HG02852 (cell line): ENCODE measurements around the gene SWAP70.
A peak's percentile ranks its signal among the peaks of the same experiment; 100 is the strongest.
"Not testable (repeated sequence)": the region's sequence is repeated elsewhere in the genome, so short reads cannot be mapped to it uniquely, and the experiment has no call there.

ENCODE experiments used
- ATAC-seq: cut with Tn5 transposase; IDR thresholded peaks from one replicate; pipeline ENCODE4 v1.9.1; 2021; ENCODE audit warnings: mild to moderate bottlenecking, moderate library complexity; ENCODE audit not compliant: unreplicated experiment

Gene SWAP70

GRCh38 chr11:9663699-9664275 is at the start of gene SWAP70:
TSS of gene SWAP70 (plus strand) at chr11:9664077. CDS start at chr11:9664180, 103 bp downstream.
- peak; percentile 83 for ATAC-seq

GRCh38 chr11:9615031-9615451 is 48.8 kb upstream of the SWAP70 start:
- ATAC-seq: peak; percentile 44

GRCh38 chr11:9616042-9616675 is 47.7 kb upstream of the SWAP70 start:
- no peak for ATAC-seq

- no peak for ATAC-seq
Measured at GRCh38 chr11:9616858-9617257, 47.0 kb upstream of the SWAP70 start.

- no peak for ATAC-seq
Measured at GRCh38 chr11:9617940-9618339, 45.9 kb upstream of the SWAP70 start.

- ATAC-seq: no peak
Measured at GRCh38 chr11:9619004-9619403, 44.9 kb upstream of the SWAP70 start.

GRCh38 chr11:9619971-9620370 is 43.9 kb upstream of the SWAP70 start:
- no peak for ATAC-seq

GRCh38 chr11:9622353-9622752 is 41.5 kb upstream of the SWAP70 start:
- ATAC-seq: not testable (repeated sequence)

GRCh38 chr11:9623053-9623452 is 40.8 kb upstream of the SWAP70 start:
- ATAC-seq: not testable (repeated sequence)

GRCh38 chr11:9624448-9624847 is 39.4 kb upstream of the SWAP70 start:
- ATAC-seq: no peak

GRCh38 chr11:9625162-9625561 is 38.7 kb upstream of the SWAP70 start:
- no peak for ATAC-seq

GRCh38 chr11:9625728-9626127 is 38.1 kb upstream of the SWAP70 start:
- ATAC-seq: no peak

GRCh38 chr11:9626496-9627394 is 37.1 kb upstream of the SWAP70 start:
- no peak for ATAC-seq

GRCh38 chr11:9629064-9629463 is 34.8 kb upstream of the SWAP70 start:
- no peak for ATAC-seq

- ATAC-seq: no peak
Measured at GRCh38 chr11:9633679-9634078, 30.2 kb upstream of the SWAP70 start.

- ATAC-seq: no peak
Measured at GRCh38 chr11:9636691-9637090, 27.2 kb upstream of the SWAP70 start.

- no peak for ATAC-seq
Measured at GRCh38 chr11:9639099-9639498, 24.8 kb upstream of the SWAP70 start.

GRCh38 chr11:9639985-9640384 is 23.9 kb upstream of the SWAP70 start:
- ATAC-seq: no peak

GRCh38 chr11:9642894-9643293 is 21.0 kb upstream of the SWAP70 start:
- no peak for ATAC-seq

GRCh38 chr11:9643751-9644150 is 20.1 kb upstream of the SWAP70 start:
- ATAC-seq: no peak

GRCh38 chr11:9645881-9646280 is 18.0 kb upstream of the SWAP70 start:
- ATAC-seq: no peak

GRCh38 chr11:9646324-9646723 is 17.6 kb upstream of the SWAP70 start:
- ATAC-seq: no peak
